HEK293 (cell line): ENCODE measurements around the gene DNAJC5.

ENCODE experiments used
- GLIS1 ChIP-seq: fragments of 450-650 bp; formaldehyde crosslinking; IDR thresholded peaks from 2 replicates; pipeline ENCODE4 v1.5.1; 2016; ENCODE audit warnings: missing biosample characterization, missing genetic modification characterization
- KLF7 ChIP-seq: fragments of 450-650 bp; formaldehyde crosslinking; IDR thresholded peaks from 2 replicates; pipeline ENCODE4 v1.5.1; 2016; ENCODE audit warnings: missing biosample characterization, missing genetic modification characterization, borderline replicate concordance
- MEIS1 ChIP-seq: sonication (generic); formaldehyde crosslinking; IDR thresholded peaks from 2 replicates; pipeline ENCODE4 v1.8.1; 2022; ENCODE audit warnings: missing genetic modification reagents, mild to moderate bottlenecking, borderline replicate concordance
- OVOL3 ChIP-seq: fragments of 450-650 bp; formaldehyde crosslinking; IDR thresholded peaks from 2 replicates; pipeline ENCODE4 v1.5.1; 2016; ENCODE audit warnings: missing biosample characterization, missing genetic modification characterization
- SP3 ChIP-seq: fragments of 450-650 bp; formaldehyde crosslinking; IDR thresholded peaks from 2 replicates; pipeline ENCODE4 v1.5.1; 2016; ENCODE audit warnings: missing biosample characterization, missing genetic modification characterization
- SP7 ChIP-seq: fragments of 450-650 bp; formaldehyde crosslinking; IDR thresholded peaks from 2 replicates; pipeline ENCODE4 v1.5.1; 2016; ENCODE audit warnings: missing biosample characterization, missing genetic modification characterization
- TRIM28 ChIP-seq: IDR thresholded peaks from 2 replicates; pipeline ENCODE4 v1.6.1; 2011; ENCODE audit warnings: low read length, control low read depth, borderline replicate concordance
- ZBTB8A ChIP-seq: fragments of 450-650 bp; formaldehyde crosslinking; IDR thresholded peaks from 2 replicates; pipeline ENCODE4 v1.5.1; 2016; ENCODE audit warnings: missing biosample characterization, missing genetic modification characterization
- ZNF155 ChIP-seq: fragments of 450-650 bp; formaldehyde crosslinking; IDR thresholded peaks from 2 replicates; pipeline ENCODE4 v1.5.1; 2016; ENCODE audit warnings: missing biosample characterization, missing genetic modification characterization
- ZNF23 ChIP-seq: fragments of 450-650 bp; formaldehyde crosslinking; IDR thresholded peaks from 2 replicates; pipeline ENCODE4 v1.5.1; 2016; ENCODE audit warnings: missing biosample characterization, missing genetic modification characterization, borderline replicate concordance
- ZNF239 ChIP-seq: fragments of 450-650 bp; formaldehyde crosslinking; IDR thresholded peaks from 2 replicates; pipeline ENCODE4 v1.5.1; 2016; ENCODE audit warnings: missing biosample characterization, missing genetic modification characterization
- ZNF24 ChIP-seq: fragments of 450-650 bp; formaldehyde crosslinking; IDR thresholded peaks from 2 replicates; pipeline ENCODE4 v1.5.1; 2016; ENCODE audit warnings: missing biosample characterization, missing genetic modification characterization
- ZNF274 ChIP-seq, 2 experiments: fragments of 200-500 bp in 1 of 2; fragments of 450-650 bp in 1 of 2; sonication (Bioruptor generic) in 1 of 2; formaldehyde crosslinking in 1 of 2; IDR thresholded peaks; 2 replicates each; pipeline versions ENCODE4 v1.5.1 to v1.6.1; 2014 to 2016; ENCODE audit warnings: borderline replicate concordance in 1 of 2, inconsistent platforms in 1 of 2, low read length in 1 of 2, missing biosample characterization in 1 of 2, missing genetic modification characterization in 1 of 2
- ZNF501 ChIP-seq: fragments of 450-650 bp; formaldehyde crosslinking; IDR thresholded peaks from 2 replicates; pipeline ENCODE4 v1.5.1; 2016; ENCODE audit warnings: missing biosample characterization, missing genetic modification characterization
- ZNF510 ChIP-seq: fragments of 450-650 bp; formaldehyde crosslinking; IDR thresholded peaks from 2 replicates; pipeline ENCODE4 v1.5.1; 2018; ENCODE audit warnings: mild to moderate bottlenecking, missing genetic modification characterization, missing biosample characterization; ENCODE audit not compliant: insufficient replicate concordance
- ZNF514 ChIP-seq: fragments of 450-650 bp; formaldehyde crosslinking; IDR thresholded peaks from 2 replicates; pipeline ENCODE4 v1.5.1; 2016; ENCODE audit warnings: missing biosample characterization, missing genetic modification characterization
- ZNF561 ChIP-seq: fragments of 450-650 bp; IDR thresholded peaks from 2 replicates; pipeline ENCODE4 v1.5.1; 2018; ENCODE audit warnings: missing biosample characterization, missing genetic modification characterization, borderline replicate concordance
- ZNF660 ChIP-seq: fragments of 450-650 bp; IDR thresholded peaks from 2 replicates; pipeline ENCODE4 v1.5.1; 2018; ENCODE audit warnings: missing biosample characterization, mild to moderate bottlenecking, missing genetic modification characterization
- TF ChIP-seq, protein P1 (sequence below): fragments of 450-650 bp; formaldehyde crosslinking; IDR thresholded peaks from 2 replicates; pipeline ENCODE4 v1.5.1; 2016; ENCODE audit warnings: missing biosample characterization, missing genetic modification characterization
- TF ChIP-seq, protein P2 (sequence below): fragments of 450-650 bp; formaldehyde crosslinking; IDR thresholded peaks from 2 replicates; pipeline ENCODE4 v1.5.1; 2017; ENCODE audit warnings: missing biosample characterization, missing genetic modification characterization
- TF ChIP-seq, protein P3 (sequence below): fragments of 450-650 bp; formaldehyde crosslinking; conservative IDR thresholded peaks from 2 replicates; pipeline ENCODE4 v1.5.1; 2016; ENCODE audit warnings: low read depth, missing biosample characterization, missing genetic modification characterization
- TF ChIP-seq, protein P4 (sequence below): fragments of 450-650 bp; formaldehyde crosslinking; IDR thresholded peaks from 2 replicates; pipeline ENCODE4 v1.5.1; 2016; ENCODE audit warnings: missing biosample characterization, missing genetic modification characterization
- TF ChIP-seq, protein P5 (sequence below): fragments of 450-650 bp; formaldehyde crosslinking; IDR thresholded peaks from 2 replicates; pipeline ENCODE4 v1.5.1; 2016; ENCODE audit warnings: missing biosample characterization, missing genetic modification characterization, low read depth
- TF ChIP-seq, protein P6 (sequence below): fragments of 450-650 bp; formaldehyde crosslinking; IDR thresholded peaks from 2 replicates; pipeline ENCODE4 v1.5.1; 2016; ENCODE audit warnings: missing biosample characterization, missing genetic modification characterization, borderline replicate concordance
- TF ChIP-seq, protein P7 (sequence below): fragments of 450-650 bp; formaldehyde crosslinking; IDR thresholded peaks from 2 replicates; pipeline ENCODE4 v1.5.1; 2016; ENCODE audit warnings: missing biosample characterization, missing genetic modification characterization

The DNAJC5 gene

DNA sequence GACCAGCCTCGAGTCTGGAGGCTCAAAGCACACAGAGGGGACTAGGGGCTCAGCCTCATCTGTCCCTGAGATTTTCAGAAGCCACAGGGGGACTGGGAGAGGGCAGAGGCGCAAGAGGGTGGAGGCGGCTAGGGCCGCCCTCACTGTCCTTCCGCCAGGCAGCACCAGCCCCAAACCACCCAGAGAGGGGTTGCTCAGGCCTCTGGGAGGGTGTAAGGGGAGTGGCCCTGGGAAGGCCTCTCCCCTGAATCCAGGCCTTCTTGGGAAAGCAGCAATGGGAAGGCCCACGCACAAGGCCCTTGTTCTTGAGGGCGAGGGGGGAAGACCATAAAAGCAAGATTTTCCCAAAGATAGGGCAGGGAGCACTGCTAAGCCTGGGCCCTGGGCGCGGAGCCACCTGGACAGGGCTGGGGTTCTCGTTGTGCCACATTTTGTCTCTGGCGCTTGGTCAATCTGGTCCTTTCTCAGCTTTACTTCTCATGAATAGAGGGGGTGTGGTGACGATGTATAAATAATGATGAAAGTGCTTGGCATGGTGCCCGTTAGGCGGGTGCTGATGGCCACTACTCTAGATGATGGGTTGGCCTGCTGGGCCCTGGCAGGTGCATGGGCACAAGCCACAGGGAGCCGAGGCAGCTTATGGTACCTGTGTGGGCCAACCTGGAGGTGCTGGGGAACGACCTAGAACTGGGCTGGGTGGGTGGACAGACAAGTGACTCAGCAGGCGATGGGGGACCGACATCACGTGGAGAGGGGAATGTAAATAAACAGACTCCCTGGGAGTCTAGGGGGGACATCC lies 79.7 kb downstream of the DNAJC5 start (continued):
- TF ChIP-seq, protein P1, sequence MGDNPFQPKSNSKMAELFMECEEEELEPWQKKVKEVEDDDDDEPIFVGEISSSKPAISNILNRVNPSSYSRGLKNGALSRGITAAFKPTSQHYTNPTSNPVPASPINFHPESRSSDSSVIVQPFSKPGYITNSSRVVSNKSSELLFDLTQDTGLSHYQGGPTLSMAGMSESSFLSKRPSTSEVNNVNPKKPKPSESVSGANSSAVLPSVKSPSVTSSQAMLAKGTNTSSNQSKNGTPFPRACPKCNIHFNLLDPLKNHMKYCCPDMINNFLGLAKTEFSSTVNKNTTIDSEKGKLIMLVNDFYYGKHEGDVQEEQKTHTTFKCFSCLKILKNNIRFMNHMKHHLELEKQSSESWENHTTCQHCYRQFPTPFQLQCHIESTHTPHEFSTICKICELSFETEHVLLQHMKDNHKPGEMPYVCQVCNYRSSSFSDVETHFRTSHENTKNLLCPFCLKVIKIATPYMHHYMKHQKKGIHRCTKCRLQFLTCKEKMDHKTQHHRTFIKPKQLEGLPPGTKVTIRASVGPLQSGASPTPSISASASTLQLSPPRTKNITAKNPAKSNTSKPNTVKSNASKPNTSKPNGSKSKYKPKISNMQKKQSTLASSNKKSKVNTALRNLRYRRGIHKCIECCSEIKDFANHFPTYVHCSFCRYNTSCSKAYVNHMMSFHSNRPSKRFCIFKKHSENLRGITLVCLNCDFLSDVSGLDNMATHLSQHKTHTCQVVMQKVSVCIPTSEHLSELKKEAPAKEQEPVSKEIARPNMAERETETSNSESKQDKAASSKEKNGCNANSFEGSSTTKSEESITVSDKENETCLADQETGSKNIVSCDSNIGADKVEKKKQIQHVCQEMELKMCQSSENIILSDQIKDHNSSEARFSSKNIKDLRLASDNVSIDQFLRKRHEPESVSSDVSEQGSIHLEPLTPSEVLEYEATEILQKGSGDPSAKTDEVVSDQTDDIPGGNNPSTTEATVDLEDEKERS (tag by site-specific recombination) = no peak
- TF ChIP-seq ZNF501 (no peak), ZNF514 (no peak), SP3 (no peak), ZNF561 (tag by site-specific recombination) (no peak), MEIS1 (CRISPR knock-in tag) (no peak), ZNF24 (tag by site-specific recombination) (peak; percentile 72; the same call in 1 of the 2 replicates), ZNF510 (tag by site-specific recombination) (no peak), ZNF660 (tag by site-specific recombination) (no peak), GLIS1 (tag by site-specific recombination) (peak; percentile 100), KLF7 (tag by site-specific recombination) (0 out of 2 replicates have a peak, but pooled peaks have one; percentile 41), SP7 (tag by site-specific recombination) (no peak; the same call in 1 of the 2 replicates), ZNF23 (tag by site-specific recombination) (no peak), ZNF155 (tag by site-specific recombination) (no peak), OVOL3 (tag by site-specific recombination) (no peak), ZNF239 (no peak), ZNF274 (IDR thresholded peaks at IDR 0.05; ENCODE audit: low read length) (no peak), ZNF274 (tag by site-specific recombination; IDR thresholded peaks at IDR 0.05; ENCODE audit: borderline replicate concordance) (no peak), ZBTB8A (peak; percentile 83), TRIM28 (no peak)
- TF ChIP-seq, protein P2, sequence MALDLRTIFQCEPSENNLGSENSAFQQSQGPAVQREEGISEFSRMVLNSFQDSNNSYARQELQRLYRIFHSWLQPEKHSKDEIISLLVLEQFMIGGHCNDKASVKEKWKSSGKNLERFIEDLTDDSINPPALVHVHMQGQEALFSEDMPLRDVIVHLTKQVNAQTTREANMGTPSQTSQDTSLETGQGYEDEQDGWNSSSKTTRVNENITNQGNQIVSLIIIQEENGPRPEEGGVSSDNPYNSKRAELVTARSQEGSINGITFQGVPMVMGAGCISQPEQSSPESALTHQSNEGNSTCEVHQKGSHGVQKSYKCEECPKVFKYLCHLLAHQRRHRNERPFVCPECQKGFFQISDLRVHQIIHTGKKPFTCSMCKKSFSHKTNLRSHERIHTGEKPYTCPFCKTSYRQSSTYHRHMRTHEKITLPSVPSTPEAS (tag by site-specific recombination) = no peak
- TF ChIP-seq, protein P3, sequence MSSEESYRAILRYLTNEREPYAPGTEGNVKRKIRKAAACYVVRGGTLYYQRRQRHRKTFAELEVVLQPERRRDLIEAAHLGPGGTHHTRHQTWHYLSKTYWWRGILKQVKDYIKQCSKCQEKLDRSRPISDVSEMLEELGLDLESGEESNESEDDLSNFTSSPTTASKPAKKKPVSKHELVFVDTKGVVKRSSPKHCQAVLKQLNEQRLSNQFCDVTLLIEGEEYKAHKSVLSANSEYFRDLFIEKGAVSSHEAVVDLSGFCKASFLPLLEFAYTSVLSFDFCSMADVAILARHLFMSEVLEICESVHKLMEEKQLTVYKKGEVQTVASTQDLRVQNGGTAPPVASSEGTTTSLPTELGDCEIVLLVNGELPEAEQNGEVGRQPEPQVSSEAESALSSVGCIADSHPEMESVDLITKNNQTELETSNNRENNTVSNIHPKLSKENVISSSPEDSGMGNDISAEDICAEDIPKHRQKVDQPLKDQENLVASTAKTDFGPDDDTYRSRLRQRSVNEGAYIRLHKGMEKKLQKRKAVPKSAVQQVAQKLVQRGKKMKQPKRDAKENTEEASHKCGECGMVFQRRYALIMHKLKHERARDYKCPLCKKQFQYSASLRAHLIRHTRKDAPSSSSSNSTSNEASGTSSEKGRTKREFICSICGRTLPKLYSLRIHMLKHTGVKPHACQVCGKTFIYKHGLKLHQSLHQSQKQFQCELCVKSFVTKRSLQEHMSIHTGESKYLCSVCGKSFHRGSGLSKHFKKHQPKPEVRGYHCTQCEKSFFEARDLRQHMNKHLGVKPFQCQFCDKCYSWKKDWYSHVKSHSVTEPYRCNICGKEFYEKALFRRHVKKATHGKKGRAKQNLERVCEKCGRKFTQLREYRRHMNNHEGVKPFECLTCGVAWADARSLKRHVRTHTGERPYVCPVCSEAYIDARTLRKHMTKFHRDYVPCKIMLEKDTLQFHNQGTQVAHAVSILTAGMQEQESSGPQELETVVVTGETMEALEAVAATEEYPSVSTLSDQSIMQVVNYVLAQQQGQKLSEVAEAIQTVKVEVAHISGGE (tag by site-specific recombination) = no peak
- TF ChIP-seq, protein P4, sequence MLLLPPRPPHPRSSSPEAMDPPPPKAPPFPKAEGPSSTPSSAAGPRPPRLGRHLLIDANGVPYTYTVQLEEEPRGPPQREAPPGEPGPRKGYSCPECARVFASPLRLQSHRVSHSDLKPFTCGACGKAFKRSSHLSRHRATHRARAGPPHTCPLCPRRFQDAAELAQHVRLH (tag by site-specific recombination) = no peak
- TF ChIP-seq, protein P5, sequence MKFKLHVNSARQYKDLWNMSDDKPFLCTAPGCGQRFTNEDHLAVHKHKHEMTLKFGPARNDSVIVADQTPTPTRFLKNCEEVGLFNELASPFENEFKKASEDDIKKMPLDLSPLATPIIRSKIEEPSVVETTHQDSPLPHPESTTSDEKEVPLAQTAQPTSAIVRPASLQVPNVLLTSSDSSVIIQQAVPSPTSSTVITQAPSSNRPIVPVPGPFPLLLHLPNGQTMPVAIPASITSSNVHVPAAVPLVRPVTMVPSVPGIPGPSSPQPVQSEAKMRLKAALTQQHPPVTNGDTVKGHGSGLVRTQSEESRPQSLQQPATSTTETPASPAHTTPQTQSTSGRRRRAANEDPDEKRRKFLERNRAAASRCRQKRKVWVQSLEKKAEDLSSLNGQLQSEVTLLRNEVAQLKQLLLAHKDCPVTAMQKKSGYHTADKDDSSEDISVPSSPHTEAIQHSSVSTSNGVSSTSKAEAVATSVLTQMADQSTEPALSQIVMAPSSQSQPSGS = no peak
- TF ChIP-seq, protein P6, sequence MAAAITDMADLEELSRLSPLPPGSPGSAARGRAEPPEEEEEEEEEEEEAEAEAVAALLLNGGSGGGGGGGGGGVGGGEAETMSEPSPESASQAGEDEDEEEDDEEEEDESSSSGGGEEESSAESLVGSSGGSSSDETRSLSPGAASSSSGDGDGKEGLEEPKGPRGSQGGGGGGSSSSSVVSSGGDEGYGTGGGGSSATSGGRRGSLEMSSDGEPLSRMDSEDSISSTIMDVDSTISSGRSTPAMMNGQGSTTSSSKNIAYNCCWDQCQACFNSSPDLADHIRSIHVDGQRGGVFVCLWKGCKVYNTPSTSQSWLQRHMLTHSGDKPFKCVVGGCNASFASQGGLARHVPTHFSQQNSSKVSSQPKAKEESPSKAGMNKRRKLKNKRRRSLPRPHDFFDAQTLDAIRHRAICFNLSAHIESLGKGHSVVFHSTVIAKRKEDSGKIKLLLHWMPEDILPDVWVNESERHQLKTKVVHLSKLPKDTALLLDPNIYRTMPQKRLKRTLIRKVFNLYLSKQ (tag by site-specific recombination) = no peak
- TF ChIP-seq, protein P7, sequence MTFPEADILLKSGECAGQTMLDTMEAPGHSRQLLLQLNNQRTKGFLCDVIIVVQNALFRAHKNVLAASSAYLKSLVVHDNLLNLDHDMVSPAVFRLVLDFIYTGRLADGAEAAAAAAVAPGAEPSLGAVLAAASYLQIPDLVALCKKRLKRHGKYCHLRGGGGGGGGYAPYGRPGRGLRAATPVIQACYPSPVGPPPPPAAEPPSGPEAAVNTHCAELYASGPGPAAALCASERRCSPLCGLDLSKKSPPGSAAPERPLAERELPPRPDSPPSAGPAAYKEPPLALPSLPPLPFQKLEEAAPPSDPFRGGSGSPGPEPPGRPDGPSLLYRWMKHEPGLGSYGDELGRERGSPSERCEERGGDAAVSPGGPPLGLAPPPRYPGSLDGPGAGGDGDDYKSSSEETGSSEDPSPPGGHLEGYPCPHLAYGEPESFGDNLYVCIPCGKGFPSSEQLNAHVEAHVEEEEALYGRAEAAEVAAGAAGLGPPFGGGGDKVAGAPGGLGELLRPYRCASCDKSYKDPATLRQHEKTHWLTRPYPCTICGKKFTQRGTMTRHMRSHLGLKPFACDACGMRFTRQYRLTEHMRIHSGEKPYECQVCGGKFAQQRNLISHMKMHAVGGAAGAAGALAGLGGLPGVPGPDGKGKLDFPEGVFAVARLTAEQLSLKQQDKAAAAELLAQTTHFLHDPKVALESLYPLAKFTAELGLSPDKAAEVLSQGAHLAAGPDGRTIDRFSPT = 0 out of 2 replicates have a peak, but pooled peaks have one; percentile 47
